IPS-15b (cell line): Measurements from ENCODE around the gene SRPK3.
A peak's percentile ranks its signal among the peaks of the same experiment; 100 is the strongest.

Experiments used
- H3K27me3 ChIP-seq: one replicate; pipeline ENCODE4 v1.6.1; 2013; ENCODE audit warnings: low read length; ENCODE audit not compliant: control insufficient read depth, insufficient read depth
- H3K36me3 ChIP-seq: one replicate; pipeline ENCODE4 v1.6.1; 2013; ENCODE audit warnings: low read length; ENCODE audit not compliant: control insufficient read depth, insufficient read depth
- H3K4me1 ChIP-seq: one replicate; pipeline ENCODE4 v1.6.1; 2013; ENCODE audit warnings: mild to moderate bottlenecking, low read length; ENCODE audit not compliant: control insufficient read depth, insufficient read depth
- H3K4me3 ChIP-seq: one replicate; pipeline ENCODE4 v1.5.1; 2013; ENCODE audit warnings: low read depth, low read length
- H3K9ac ChIP-seq: one replicate; pipeline ENCODE4 v1.6.1; 2013; ENCODE audit warnings: low read depth, mild to moderate bottlenecking, low read length
- H3K9me3 ChIP-seq: one replicate; pipeline ENCODE4 v1.6.1; 2013; ENCODE audit warnings: mild to moderate bottlenecking, low read length; ENCODE audit not compliant: control insufficient read depth, insufficient read depth

The SRPK3 gene

GRCh38 chrX:153825042-153825441, 44.2 kb downstream of the SRPK3 start:
- H3K27me3 ChIP-seq, result no peaks in the 10 kb centered on the region

GRCh38 chrX:153827016-153827415, 46.2 kb downstream of the SRPK3 start:
- H3K36me3 ChIP-seq, result no peaks in the 10 kb centered on the region
- H3K4me3 ChIP-seq, result no peak overlapping the region
- no peaks in the 10 kb centered on the region for H3K9me3 ChIP-seq
- no peak overlapping the region for H3K9ac ChIP-seq
- H3K27me3 ChIP-seq, result peaks cover 3% of the 10 kb centered on the region
- peaks cover 6% of the 10 kb centered on the region for H3K4me1 ChIP-seq

More at GRCh38 chrX:153825042-153825441, 44.2 kb downstream of the SRPK3 start:
- Histone ChIP-seq H3K4me3 (no peak overlapping the region), H3K4me1 (peaks cover 6% of the 10 kb centered on the region), H3K9me3 (no peaks in the 10 kb centered on the region), H3K36me3 (no peaks in the 10 kb centered on the region), H3K9ac (no peak overlapping the region)

- peak overlapping the region; percentile 66 for H3K4me3 ChIP-seq
- H3K9me3 ChIP-seq, result no peaks in the 10 kb centered on the region
- H3K4me1 ChIP-seq, result peaks cover 6% of the 10 kb centered on the region
- no peaks in the 10 kb centered on the region for H3K36me3 ChIP-seq
- H3K27me3 ChIP-seq, result peaks cover 3% of the 10 kb centered on the region
- H3K9ac ChIP-seq, result no peak overlapping the region
Measured at GRCh38 chrX:153827903-153828302, 47.1 kb downstream of the SRPK3 start.

GRCh38 chrX:153828308-153828707, 47.5 kb downstream of the SRPK3 start:
- Histone ChIP-seq H3K9ac (peak overlapping the region; percentile 24), H3K4me3 (peak overlapping the region; percentile 66)

DNA sequence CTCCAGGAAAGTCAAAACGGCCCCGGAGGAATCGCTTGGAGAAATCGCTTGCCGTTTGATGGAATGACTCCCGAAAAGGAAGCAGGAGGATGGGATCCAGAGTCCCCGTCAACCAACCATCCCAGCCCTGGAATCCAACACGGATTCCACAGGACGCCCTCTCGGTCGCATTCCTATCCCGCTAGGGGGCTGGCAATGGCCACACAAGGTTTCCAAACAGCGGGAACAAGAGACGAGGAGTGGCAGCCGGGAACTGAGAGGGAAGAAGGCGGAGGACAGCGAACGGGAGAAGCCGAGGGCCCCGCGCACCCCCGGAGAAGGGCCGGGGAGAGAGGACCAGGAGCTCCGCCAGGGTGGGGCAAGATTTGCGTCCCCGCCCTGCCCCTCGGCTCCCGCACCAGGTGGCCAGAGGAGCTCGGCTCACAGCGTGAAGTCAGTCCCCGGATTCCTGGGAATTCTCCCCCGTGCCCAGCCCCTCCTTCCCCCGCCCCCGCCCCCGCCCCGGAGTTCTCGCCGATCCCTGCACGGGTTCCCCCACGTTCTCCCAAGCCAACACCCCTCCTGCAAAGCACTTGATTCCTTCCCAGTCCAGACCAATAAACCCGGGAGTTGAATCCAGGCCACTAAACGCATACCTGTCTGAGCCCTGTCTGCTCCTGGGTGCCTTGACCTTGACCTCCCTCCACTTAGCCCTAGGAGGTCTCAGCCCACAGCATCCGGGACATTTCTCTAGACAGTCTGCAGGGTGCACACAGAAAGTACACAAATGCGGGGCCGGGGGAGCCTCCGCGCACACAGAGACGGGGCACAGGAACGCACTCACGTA, 48.1 kb downstream of the SRPK3 start:
- H3K4me3 ChIP-seq, result peak overlapping the region; percentile 66
- H3K9me3 ChIP-seq, result no peaks in the 10 kb centered on the region
- no peaks in the 10 kb centered on the region for H3K36me3 ChIP-seq
- H3K9ac ChIP-seq, result peak overlapping the region; percentile 24
- peaks cover 6% of the 10 kb centered on the region for H3K4me1 ChIP-seq
- H3K27me3 ChIP-seq, result peaks cover 3% of the 10 kb centered on the region

More at GRCh38 chrX:153828308-153828707, 47.5 kb downstream of the SRPK3 start:
- peaks cover 6% of the 10 kb centered on the region for H3K4me1 ChIP-seq
- peaks cover 3% of the 10 kb centered on the region for H3K27me3 ChIP-seq
- H3K36me3 ChIP-seq, result no peaks in the 10 kb centered on the region
- no peaks in the 10 kb centered on the region for H3K9me3 ChIP-seq

DNA sequence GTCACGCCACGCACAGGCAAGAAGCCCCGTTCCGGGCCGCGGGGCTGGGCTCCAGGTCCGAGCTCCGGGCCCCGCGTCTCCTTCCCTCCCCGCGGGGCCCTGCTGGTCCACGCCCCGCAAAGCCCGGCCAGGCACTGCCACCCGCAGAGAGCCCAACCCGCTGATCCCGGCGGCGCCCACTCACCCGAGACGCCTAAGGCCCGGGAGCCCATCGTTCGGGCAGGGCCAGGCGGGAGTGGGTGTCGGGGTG, 48.6 kb downstream of the SRPK3 start:
- no peaks in the 10 kb centered on the region for H3K36me3 ChIP-seq
- H3K9me3 ChIP-seq, result no peaks in the 10 kb centered on the region
- H3K9ac ChIP-seq, result no peak overlapping the region
- peaks cover 6% of the 10 kb centered on the region for H3K4me1 ChIP-seq
- peak overlapping the region; percentile 61 for H3K4me3 ChIP-seq
- H3K27me3 ChIP-seq, result peaks cover 3% of the 10 kb centered on the region

GRCh38 chrX:153829799-153830639, 49.2 kb downstream of the SRPK3 start, which contains the start of gene PDZD4:
PDZD4 (minus strand) TSS chrX:153830544; CDS start chrX:153830298, 246 bp downstream.
- Histone ChIP-seq H3K9ac (no peak within 1 kb of the TSS), H3K36me3 (no peaks in the 10 kb centered on the region), H3K4me1 (peaks cover 6% of the 10 kb centered on the region), H3K4me3 (peak within 1 kb of the TSS; percentile 61), H3K27me3 (peaks cover 3% of the 10 kb centered on the region), H3K9me3 (no peaks in the 10 kb centered on the region)

DNA sequence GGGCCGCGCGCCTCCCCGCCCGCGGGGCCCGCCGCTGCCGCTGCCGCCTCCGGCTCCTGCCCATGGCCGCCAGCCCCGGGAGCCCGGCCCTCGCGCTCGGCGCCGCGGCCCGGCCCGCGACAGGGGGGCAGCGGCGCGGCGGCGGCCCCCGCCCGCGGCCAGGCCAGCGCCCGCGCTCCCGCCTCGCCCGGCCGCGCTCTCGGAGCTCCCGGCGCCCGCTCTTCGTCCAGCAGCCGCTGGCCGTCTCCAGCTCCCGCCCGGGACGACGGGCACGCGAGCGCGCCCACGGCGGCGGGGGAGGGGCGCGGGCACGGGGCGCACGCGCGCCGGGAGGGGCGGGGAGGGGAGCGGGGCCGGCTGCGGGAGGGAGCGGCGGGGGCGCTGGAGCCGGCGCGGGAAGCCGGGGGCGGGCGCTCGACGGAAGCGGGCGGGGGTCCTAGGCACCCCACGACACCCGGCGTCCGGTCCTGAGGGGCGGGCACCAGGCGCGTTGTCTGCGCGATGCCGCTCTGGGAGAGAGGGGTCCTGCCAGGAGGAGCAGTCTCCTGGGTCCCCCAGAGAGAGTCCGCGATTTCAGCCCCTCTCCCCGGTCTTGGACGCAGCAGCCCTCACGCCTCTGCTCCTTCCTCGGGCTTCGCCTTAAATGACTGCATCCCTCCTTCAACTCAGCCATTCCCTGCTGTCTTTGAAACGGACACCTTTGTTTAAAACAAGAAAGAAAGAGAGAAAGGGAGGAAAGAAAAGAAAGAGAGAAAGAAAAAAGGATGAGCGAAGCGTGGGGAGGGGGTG, 50.0 kb downstream of the SRPK3 start:
- Histone ChIP-seq H3K36me3 (no peaks in the 10 kb centered on the region), H3K9me3 (no peaks in the 10 kb centered on the region), H3K27me3 (peaks cover 3% of the 10 kb centered on the region), H3K9ac (no peak overlapping the region), H3K4me3 (peak overlapping the region; percentile 15), H3K4me1 (peaks cover 2% of the 10 kb centered on the region)

- no peak overlapping the region for H3K9ac ChIP-seq
- peak overlapping the region; percentile 15 for H3K4me3 ChIP-seq
- peaks cover 3% of the 10 kb centered on the region for H3K27me3 ChIP-seq
- H3K36me3 ChIP-seq, result no peaks in the 10 kb centered on the region
- no peaks in the 10 kb centered on the region for H3K9me3 ChIP-seq
- peaks cover 2% of the 10 kb centered on the region for H3K4me1 ChIP-seq
Measured at GRCh38 chrX:153831429-153832150, 50.7 kb downstream of the SRPK3 start.

- Histone ChIP-seq H3K4me3 (no peak overlapping the region), H3K4me1 (no peaks in the 10 kb centered on the region), H3K9ac (no peak overlapping the region), H3K9me3 (no peaks in the 10 kb centered on the region), H3K27me3 (peaks cover 3% of the 10 kb centered on the region), H3K36me3 (no peaks in the 10 kb centered on the region)
Measured at GRCh38 chrX:153832728-153833127, 51.9 kb downstream of the SRPK3 start.
